Adrenal gland (tissue), 12 donors: ENCODE data around the gene FXYD7. TPM values are rescaled to one million over a fixed set of nuclear protein-coding genes. Genes with fewer than 3 reads are reported as not detected.

ENCODE experiments used
- DNase-seq, 7 donors: peaks; one replicate each; pipeline ENCODE4 v3.0.0-alpha.2; 2019 to 2020
- H3K27ac ChIP-seq, 5 donors: fragments of 200-600 bp; sonication (generic) in 4 of 5; 1 replicate in 3 of 5; 2 replicates in 2 of 5; pipeline versions ENCODE4 v1.5.1 to v1.8.0; 2016 to 2020; ENCODE audit warnings: mild to moderate bottlenecking in 1 of 5
- H3K27me3 ChIP-seq: fragments of 200-600 bp; 2 replicates; pipeline ENCODE4 v1.8.0; 2021
- H3K36me3 ChIP-seq, 2 donors: fragments of 200-600 bp; replicated peaks in 1 of 2; 1 replicate in 1 of 2; 2 replicates in 1 of 2; pipeline versions ENCODE4 v1.5.1 to v1.8.0; 2018 to 2022
- H3K4me1 ChIP-seq, 2 donors: fragments of 200-600 bp; replicated peaks in 1 of 2; 1 replicate in 1 of 2; 2 replicates in 1 of 2; pipeline versions ENCODE4 v1.5.1 to v1.8.0; 2018 to 2021
- H3K4me3 ChIP-seq, 4 donors: fragments of 200-600 bp; sonication (generic) in 3 of 4; one replicate each; pipeline ENCODE4 v1.5.1; 2016 to 2018
- H3K9me3 ChIP-seq, 3 donors: fragments of 200-600 bp; sonication (generic) in 1 of 3; replicated peaks in 1 of 3; 1 replicate in 2 of 3; 2 replicates in 1 of 3; pipeline versions ENCODE4 v1.5.1 to v1.8.0; 2016 to 2021
- CTCF ChIP-seq, 6 experiments: fragments of 450-650 bp in 4 of 6; fragments of 200-600 bp in 2 of 6; sonication (generic) in 1 of 6; IDR thresholded peaks; 1 replicate in 5 of 6; 2 replicates in 1 of 6; pipeline versions ENCODE4 v1.5.1 to v1.8.0; 2016 to 2021; ENCODE audit warnings: antibody characterized with exemption in 6 of 6, mild to moderate bottlenecking in 2 of 6, moderate library complexity in 1 of 6
- POLR2A ChIP-seq, 2 donors: fragments of 450-650 bp; IDR thresholded peaks; one replicate each; pipeline ENCODE4 v1.6.1; 2017; ENCODE audit warnings: antibody characterized with exemption in 2 of 2, mild to moderate bottlenecking in 2 of 2, moderate library complexity in 1 of 2
- WGBS, 4 donors: extraction: QIAGEN DNeasy Blood & Tissue Kit in 2 of 4; methylation state at CpG; one replicate each; pipeline versions ENCODE4 v1.1.5 to v1.1.7; 2013 to 2017; 5-methylcytosine and 5-hydroxymethylcytosine counted together
- intact Hi-C, 2 donors: fragments of 100-400 bp; cut with DNase I; formaldehyde crosslinking; loops; one replicate each; pipeline versions ENCODE4 v1.14.1 to v1.15.0; 2022 to 2023
- polyA plus RNA-seq, 3 donors: library from polyadenylated mRNA; stranded (reverse); fragments of 200-250 nt in 2 of 3; fragments of 350-450 nt in 1 of 3; fragmentation: Illumina TruSeq in 1 of 3; extraction: RNeasy Lipid Tissue Mini Kit (QIAGEN cat#74804) in 1 of 3; gene quantifications; one replicate each; pipeline ENCODE4 v1.2.3, GENCODE V29; 2013 to 2014
- total RNA-seq, 9 donors: library from RNA; depleted of rRNA in 4 of 9; stranded (reverse); fragments of >200 nt in 4 of 9; fragments of 120-200 nt in 1 of 9; fragmentation: NEBNext Ultra II Directional in 1 of 9; extraction: Animal tissue kit (Norgen Biotek cat#: 25700) in 1 of 9; gene quantifications; one replicate each; pipeline versions ENCODE4 v1.1.0 to v1.2.4, GENCODE V29; 2013 to 2023
- donor health status: healthy with polysubstance abuse.
- donor health status: Bipolar disorder and iron deficiency.
- donor health status: DM: yes; HTN: yes; CAD: no.
- donor health status: DM: no; HTN: no; CAD: no.
- donor health status: DM: no; HTN: no; CAD: no.
- donor health status: DM: yes; HTN: yes; CAD: no.

FXYD7 gene
- total and polyA plus RNA-seq, 12 donors = 0.39 to 0.67 (median 0.64) TPM; not detected in 9

GRCh38 chr19:35095667-35096368 is 47.2 kb upstream of the FXYD7 start:
- Histone ChIP-seq H3K4me3 (no peak overlapping the region), H3K9me3 (no peaks in the 10 kb centered on the region), H3K27me3 (peaks cover 9% of the 10 kb centered on the region), H3K4me1 (peaks cover 0 to 1% of the 10 kb centered on the region in 2 donors), H3K36me3 (no peaks in the 10 kb centered on the region), H3K27ac (no peak overlapping the region)
- whole genome bisulfite sequencing, 4 donors = 72 to 80% (median 77%) methylated on average over 8 of the region's 8 CpGs
- intact Hi-C loops = no loop called here
- no peak for TF ChIP-seq POLR2A (IDR thresholded peaks at IDR 0.05)
- no peak for TF ChIP-seq CTCF (IDR thresholded peaks at IDR 0.05)
- no peak for DNase-seq

GRCh38 chr19:35098413-35099049 is 44.5 kb upstream of the FXYD7 start:
- H3K9me3 ChIP-seq = no peaks in the 10 kb centered on the region
- no peak for DNase-seq
- TF ChIP-seq CTCF (IDR thresholded peaks at IDR 0.05) (no peak), POLR2A (IDR thresholded peaks at IDR 0.05) (no peak)
- no peak overlapping the region for H3K4me3 ChIP-seq
- H3K27ac ChIP-seq = no peak overlapping the region
- intact Hi-C loops = no loop called here
- WGBS, 4 donors = 79 to 92% (median 85%) methylated on average over 19 to 29 of the region's 29 CpGs
- H3K4me1 ChIP-seq = no peaks in the 10 kb centered on the region
- H3K27me3 ChIP-seq = no peaks in the 10 kb centered on the region
- H3K36me3 ChIP-seq = no peaks in the 10 kb centered on the region

- WGBS, 4 donors = 76 to 85% (median 84%) methylated on average over 16 to 21 of the region's 21 CpGs
- Histone ChIP-seq H3K27me3 (no peaks in the 10 kb centered on the region), H3K36me3 (no peaks in the 10 kb centered on the region), H3K9me3 (no peaks in the 10 kb centered on the region), H3K27ac (no peak overlapping the region), H3K4me1 (no peaks in the 10 kb centered on the region), H3K4me3 (no peak overlapping the region)
- TF ChIP-seq POLR2A (IDR thresholded peaks at IDR 0.05) (no peak), CTCF (IDR thresholded peaks at IDR 0.05) (no peak)
- DNase-seq = no peak
- intact Hi-C loops = no loop called here
Observed at GRCh38 chr19:35099155-35099896, 43.7 kb upstream of the FXYD7 start.

- 88 to 97% (median 94%) methylated on average over 6 to 13 of the region's 13 CpGs for WGBS, 4 donors
- no peak for DNase-seq
- no peak overlapping the region for H3K27ac ChIP-seq
- H3K36me3 ChIP-seq = no peaks in the 10 kb centered on the region
- intact Hi-C loops = no loop called here
- no peaks in the 10 kb centered on the region for H3K27me3 ChIP-seq
- no peak for TF ChIP-seq CTCF (IDR thresholded peaks at IDR 0.05)
- TF ChIP-seq POLR2A (IDR thresholded peaks at IDR 0.05) = no peak
- H3K4me1 ChIP-seq = no peaks in the 10 kb centered on the region
- no peaks in the 10 kb centered on the region for H3K9me3 ChIP-seq
- no peak overlapping the region for H3K4me3 ChIP-seq
Observed at GRCh38 chr19:35099897-35100275, 43.2 kb upstream of the FXYD7 start.
